Measurements from ENCODE around the gene MEFV.
"Not testable (repeated sequence)": the region's sequence is repeated elsewhere in the genome, so short reads cannot be mapped to it uniquely, and the experiment has no call there.

The MEFV gene, protein sequence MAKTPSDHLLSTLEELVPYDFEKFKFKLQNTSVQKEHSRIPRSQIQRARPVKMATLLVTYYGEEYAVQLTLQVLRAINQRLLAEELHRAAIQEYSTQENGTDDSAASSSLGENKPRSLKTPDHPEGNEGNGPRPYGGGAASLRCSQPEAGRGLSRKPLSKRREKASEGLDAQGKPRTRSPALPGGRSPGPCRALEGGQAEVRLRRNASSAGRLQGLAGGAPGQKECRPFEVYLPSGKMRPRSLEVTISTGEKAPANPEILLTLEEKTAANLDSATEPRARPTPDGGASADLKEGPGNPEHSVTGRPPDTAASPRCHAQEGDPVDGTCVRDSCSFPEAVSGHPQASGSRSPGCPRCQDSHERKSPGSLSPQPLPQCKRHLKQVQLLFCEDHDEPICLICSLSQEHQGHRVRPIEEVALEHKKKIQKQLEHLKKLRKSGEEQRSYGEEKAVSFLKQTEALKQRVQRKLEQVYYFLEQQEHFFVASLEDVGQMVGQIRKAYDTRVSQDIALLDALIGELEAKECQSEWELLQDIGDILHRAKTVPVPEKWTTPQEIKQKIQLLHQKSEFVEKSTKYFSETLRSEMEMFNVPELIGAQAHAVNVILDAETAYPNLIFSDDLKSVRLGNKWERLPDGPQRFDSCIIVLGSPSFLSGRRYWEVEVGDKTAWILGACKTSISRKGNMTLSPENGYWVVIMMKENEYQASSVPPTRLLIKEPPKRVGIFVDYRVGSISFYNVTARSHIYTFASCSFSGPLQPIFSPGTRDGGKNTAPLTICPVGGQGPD

DNA sequence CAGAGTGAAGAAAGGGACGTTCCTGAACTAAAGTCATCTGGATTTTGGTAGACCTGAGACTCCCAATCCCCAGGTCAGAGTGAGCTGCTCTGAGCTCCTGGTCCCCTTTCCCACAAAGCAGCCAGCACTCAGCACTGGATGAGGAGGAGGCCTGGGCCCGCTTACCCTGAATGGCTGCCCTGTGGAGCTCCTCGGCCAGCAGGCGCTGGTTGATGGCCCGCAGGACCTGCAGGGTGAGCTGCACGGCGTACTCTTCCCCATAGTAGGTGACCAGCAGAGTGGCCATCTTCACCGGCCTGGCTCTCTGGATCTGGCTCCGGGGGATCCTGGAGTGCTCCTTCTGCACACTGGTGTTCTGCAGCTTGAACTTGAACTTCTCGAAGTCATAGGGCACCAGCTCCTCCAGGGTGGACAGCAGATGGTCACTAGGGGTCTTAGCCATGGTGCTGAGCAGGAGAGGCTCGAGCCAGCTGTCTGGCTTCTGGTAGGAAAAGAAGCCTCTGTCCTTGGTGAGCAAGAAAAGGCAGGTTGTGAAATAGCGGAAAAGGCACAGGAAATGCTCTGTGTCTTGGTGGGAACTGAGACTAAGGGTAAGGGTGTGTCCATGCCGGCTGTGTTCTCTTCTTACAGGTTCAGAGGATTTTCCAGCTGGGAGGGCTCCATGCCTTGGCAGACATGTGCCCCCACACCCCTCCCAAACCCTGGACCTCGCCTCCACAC lies at the start of gene MEFV:
TSS of gene MEFV (minus strand) at position 488 of the 720 bp plus-strand sequence. CDS start at position 442, 46 bp downstream.
- DNase-seq (ENCODE audit: low read depth) = peak; percentile 58

DNA sequence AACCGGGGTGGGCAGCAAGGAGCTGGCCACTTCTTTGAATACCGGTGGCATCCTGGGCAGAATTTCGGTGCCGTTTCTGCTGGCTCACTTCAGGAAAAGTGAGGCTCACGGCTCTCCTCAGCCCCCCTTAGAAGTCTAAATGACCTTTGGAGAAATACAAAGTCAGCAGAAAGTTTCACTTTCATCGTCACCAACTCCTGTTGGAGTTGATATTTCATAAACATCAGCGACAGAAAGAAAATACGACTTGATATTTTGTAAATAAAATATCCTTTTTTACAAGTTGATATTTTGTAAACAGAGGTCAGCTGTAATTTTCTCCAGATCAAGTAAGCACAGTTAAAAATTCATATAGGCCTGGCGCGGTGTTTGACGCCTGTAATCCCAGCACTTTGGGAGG lies 49.6 kb upstream of the MEFV start:
- no peak for DNase-seq (ENCODE audit: low read depth)

- peak; percentile 95 for DNase-seq (ENCODE audit: low read depth)
Observed at GRCh38 chr16:3305109-3306068, 49.0 kb upstream of the MEFV start, which contains the start of the genes TIGD7 and ZNF75A. TIGD7 (minus strand) TSS chr16:3305430; CDS start chr16:3300614, 4,816 bp downstream. ZNF75A (plus strand) TSS chr16:3305497; CDS start chr16:3308429, 2,932 bp downstream.

- peak; percentile 67 for DNase-seq (ENCODE audit: low read depth)
Observed at GRCh38 chr16:3304370-3304769, 47.9 kb upstream of the MEFV start.

GRCh38 chr16:3295783-3296182 lies 39.4 kb upstream of the MEFV start:
- no peak for DNase-seq (ENCODE audit: low read depth)

- DNase-seq (ENCODE audit: low read depth) = no peak
Observed at GRCh38 chr16:3295209-3295608, 38.8 kb upstream of the MEFV start.

GRCh38 chr16:3292604-3293003 lies 36.2 kb upstream of the MEFV start:
- peak; percentile 35 for DNase-seq (ENCODE audit: low read depth)

- no peak for DNase-seq (ENCODE audit: low read depth)
Observed at GRCh38 chr16:3289998-3290673, 33.7 kb upstream of the MEFV start.

DNA sequence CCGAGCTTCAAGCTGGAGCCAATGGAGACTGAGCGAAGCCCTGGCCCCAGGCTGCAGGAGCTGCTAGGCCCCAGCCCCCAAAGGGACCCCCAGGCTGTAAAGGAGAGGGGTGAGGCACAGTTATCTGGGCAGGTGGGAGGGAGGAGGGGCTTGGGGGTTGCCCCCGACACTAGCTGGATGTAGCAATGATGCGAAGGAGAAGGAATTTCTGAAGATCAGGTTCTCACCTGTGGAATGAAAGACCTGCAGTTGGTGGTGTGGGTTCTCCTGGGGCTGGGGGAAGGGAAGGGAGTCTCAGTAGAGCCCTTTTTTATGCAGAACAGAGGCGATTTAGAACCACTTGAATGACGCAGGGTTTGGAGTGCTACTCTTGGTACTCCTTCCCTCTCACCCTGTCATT lies 28.7 kb upstream of the MEFV start:
- DNase-seq (ENCODE audit: low read depth) = no peak

GRCh38 chr16:3283543-3284447 lies 27.4 kb upstream of the MEFV start:
- DNase-seq (ENCODE audit: low read depth) = peak; percentile 21

DNA sequence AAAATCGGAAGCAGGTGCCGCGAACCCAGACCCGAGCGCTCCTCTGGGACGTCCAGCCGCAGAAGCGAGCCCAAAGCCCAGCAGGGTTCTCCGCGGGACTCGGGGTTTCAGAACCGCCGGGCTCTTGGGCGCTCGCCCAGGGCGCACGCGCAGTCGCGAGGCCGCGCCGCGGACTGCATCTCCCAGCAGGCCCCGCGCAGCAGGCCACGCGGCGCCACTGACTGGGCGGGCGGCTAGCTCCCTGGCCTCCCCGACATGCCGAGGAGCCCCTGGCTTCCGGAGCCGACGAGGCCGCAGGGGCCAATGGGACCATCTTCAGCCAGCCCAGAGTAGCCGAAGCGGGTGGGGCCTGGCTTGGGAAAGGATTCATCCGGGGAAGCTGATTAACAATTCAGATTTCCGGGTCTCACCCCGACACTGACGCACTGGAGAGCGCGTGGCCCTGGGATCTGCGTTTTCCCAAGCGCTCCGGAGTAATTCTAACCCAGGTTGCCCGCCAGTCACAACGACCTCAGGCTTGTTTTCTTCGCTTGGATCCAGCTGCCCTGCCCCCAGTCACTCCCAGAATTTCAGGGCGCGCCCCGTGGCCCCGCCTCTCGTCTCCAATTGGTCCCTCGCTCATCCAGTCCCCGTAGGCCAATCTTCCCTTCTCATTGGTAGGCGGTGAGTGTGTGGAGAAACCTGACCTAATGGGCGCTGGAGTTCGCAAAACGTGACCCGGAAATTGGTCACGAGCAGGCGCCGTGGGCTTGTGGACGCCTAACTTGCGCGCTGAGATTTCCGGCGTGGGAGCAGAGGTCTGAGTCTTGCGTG lies 26.5 kb upstream of the MEFV start, which contains the start of gene ZNF263:
TSS of gene ZNF263 (plus strand) at position 762 of the 813 bp plus-strand sequence. CDS start 328 bp downstream, outside the sequence.
- peak; percentile 99 for DNase-seq (ENCODE audit: low read depth)

GRCh38 chr16:3282103-3282729 lies 25.8 kb upstream of the MEFV start:
- DNase-seq (ENCODE audit: low read depth) = peak; percentile 70

DNA sequence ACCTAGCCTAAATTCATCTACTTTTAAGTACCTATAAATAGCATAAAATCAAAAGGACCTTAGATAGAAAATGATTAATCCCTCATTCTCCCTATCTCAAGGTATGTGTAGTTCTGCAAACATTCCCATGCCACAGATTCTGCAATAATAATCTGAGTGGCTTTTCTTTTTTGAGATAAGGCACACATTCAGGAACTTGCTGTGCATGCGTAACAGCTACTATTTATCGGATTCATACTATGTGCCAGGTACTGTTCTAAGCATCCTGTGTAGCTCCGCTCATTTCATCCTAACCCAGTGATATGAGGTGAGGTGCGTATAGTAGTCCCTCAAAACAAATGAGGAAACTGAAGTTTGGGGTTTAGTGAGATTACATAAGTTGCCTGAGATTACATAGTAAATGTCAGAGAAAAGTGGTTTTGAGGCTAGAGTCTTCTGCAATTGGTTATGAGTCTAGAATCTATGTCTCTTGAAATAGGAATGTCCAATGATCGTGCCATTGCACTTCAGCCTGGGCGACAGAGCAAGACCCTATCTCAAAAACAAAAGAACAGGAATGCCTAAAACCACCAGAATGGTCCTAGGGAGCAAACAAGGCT lies 24.9 kb upstream of the MEFV start:
- no peak for DNase-seq (ENCODE audit: low read depth)

- no peak for DNase-seq (ENCODE audit: low read depth)
Observed at GRCh38 chr16:3276679-3277078, 20.2 kb upstream of the MEFV start.

GRCh38 chr16:3274947-3275346 lies 18.5 kb upstream of the MEFV start:
- DNase-seq (ENCODE audit: low read depth) = no peak

- peak; percentile 45 for DNase-seq (ENCODE audit: low read depth)
Observed at GRCh38 chr16:3274490-3274889, 18.1 kb upstream of the MEFV start.

- DNase-seq (ENCODE audit: low read depth) = not testable (repeated sequence)
Observed at GRCh38 chr16:3271281-3271680, 14.8 kb upstream of the MEFV start.

All from iris pigment epithelial cell (primary cell).